Endometrial microvascular endothelial cells (primary cell): ENCODE results near the gene LYRM4. TPM values are rescaled to one million over a fixed set of nuclear protein-coding genes. Genes with fewer than 3 reads are reported as not detected.

Source experiments
- in situ Hi-C: cut with HindIII; loops from 2 replicates; pipeline ENCODE4 v1.10.0; 2017; ENCODE audit warnings: low sequenced_read_pairs, low pct_unique_long_range_greater_than_20kb; ENCODE audit errors: inconsistent ontology term
- total RNA-seq: library from RNA; depleted of rRNA; stranded (reverse); fragments of >200 nt; gene quantifications from one replicate; pipeline ENCODE4 v1.2.3, GENCODE V29; 2015; ENCODE audit errors: inconsistent ontology term

LYRM4 gene
- total RNA-seq, 1 donor from 2014 or later = 38.8 TPM

- in situ Hi-C loops = no loop called here
These were observed 102.6 kb downstream of the LYRM4 start for GRCh38 chr6:5158180-5158579.

- in situ Hi-C loops = no loop called here
These were observed 103.1 kb downstream of the LYRM4 start for GRCh38 chr6:5157621-5158138.

- in situ Hi-C loops = no loop called here
These were observed 104.1 kb downstream of the LYRM4 start for GRCh38 chr6:5156627-5157026.

- in situ Hi-C loops = no loop called here
These were observed 104.8 kb downstream of the LYRM4 start for GRCh38 chr6:5155906-5156305.

- in situ Hi-C loops = no loop called here
These were observed 107.6 kb downstream of the LYRM4 start for GRCh38 chr6:5153186-5153585.

GRCh38 chr6:5152460-5152859 lies 108.3 kb downstream of the LYRM4 start:
- in situ Hi-C loops = no loop called here

- in situ Hi-C loops = no loop called here
These were observed 108.8 kb downstream of the LYRM4 start for GRCh38 chr6:5151955-5152401.

- in situ Hi-C loops = no loop called here
These were observed 109.3 kb downstream of the LYRM4 start for GRCh38 chr6:5151360-5151954.

- in situ Hi-C loops = no loop called here
These were observed 110.1 kb downstream of the LYRM4 start for GRCh38 chr6:5150551-5151075.

- in situ Hi-C loops = loop anchor here (25.0 kb wide), 1 partner anchor 237 kb away; no protein-coding TSS in a partner anchor
These were observed 110.9 kb downstream of the LYRM4 start for GRCh38 chr6:5149891-5150290.

- in situ Hi-C loops = loop anchor here (25.0 kb wide), 1 partner anchor 238 kb away; no protein-coding TSS in a partner anchor
These were observed 111.5 kb downstream of the LYRM4 start for GRCh38 chr6:5149159-5149704.

- in situ Hi-C loops = loop anchor here (25.0 kb wide), 1 partner anchor 241 kb away; no protein-coding TSS in a partner anchor
These were observed 114.4 kb downstream of the LYRM4 start for GRCh38 chr6:5146398-5146797.

GRCh38 chr6:5143634-5144311 lies 117.0 kb downstream of the LYRM4 start:
- in situ Hi-C loops = loop anchor here (25.0 kb wide), 1 partner anchor 244 kb away; no protein-coding TSS in a partner anchor

- in situ Hi-C loops = loop anchor here (25.0 kb wide), 1 partner anchor 244 kb away; no protein-coding TSS in a partner anchor
These were observed 117.8 kb downstream of the LYRM4 start for GRCh38 chr6:5142915-5143314.

GRCh38 chr6:5142131-5142530 lies 118.6 kb downstream of the LYRM4 start:
- in situ Hi-C loops = loop anchor here (25.0 kb wide), 1 partner anchor 245 kb away; no protein-coding TSS in a partner anchor

- in situ Hi-C loops = loop anchor here (25.0 kb wide), 1 partner anchor 246 kb away; no protein-coding TSS in a partner anchor
These were observed 119.7 kb downstream of the LYRM4 start for GRCh38 chr6:5141046-5141445.

- in situ Hi-C loops = loop anchor here (25.0 kb wide), 1 partner anchor 247 kb away; no protein-coding TSS in a partner anchor
These were observed 120.7 kb downstream of the LYRM4 start for GRCh38 chr6:5139828-5140771.
